Natural killer cell treated with Interleukin-12 subunit alpha and Interleukin-12 subunit beta and Interleukin-15 and Interleukin-18, amount 100 ng/mL, for 72 hours (primary cell): Measurements from ENCODE around the gene WBP1L. TPM values are rescaled to one million over a fixed set of nuclear protein-coding genes. Genes with fewer than 3 reads are reported as not detected.

Experiments
- ATAC-seq, 2 donors: fragments of 150-1000 bp; cut with Tn5 transposase in 1 of 2; sonication (Bioruptor Pico), chemical (Tn5 transposase) in 1 of 2; 2 replicates each; pipeline ENCODE4 v1.10.0; 2021
- DNase-seq: peaks from one replicate; pipeline ENCODE4 v3.0.0; 2022; ENCODE audit warnings: low spot score
- H3K27ac Mint-ChIP-seq, 2 donors: 1 replicate in 1 of 2; 2 replicates in 1 of 2; pipeline ENCODE4 v1.8.0; 2022; ENCODE audit warnings: mixed read lengths in 2 of 2, mild to moderate bottlenecking in 1 of 2, moderate library complexity in 1 of 2
- H3K27me3 Mint-ChIP-seq, 2 donors: 1 replicate in 1 of 2; 2 replicates in 1 of 2; pipeline ENCODE4 v1.8.0; 2022; ENCODE audit warnings: mixed read lengths in 2 of 2
- H3K36me3 Mint-ChIP-seq: one replicate; pipeline ENCODE4 v1.8.0; 2022; ENCODE audit warnings: mixed read lengths
- H3K4me1 Mint-ChIP-seq, 2 donors: 1 replicate in 1 of 2; 2 replicates in 1 of 2; pipeline ENCODE4 v1.8.0; 2022; ENCODE audit warnings: low read depth in 2 of 2, mixed read lengths in 2 of 2, mild to moderate bottlenecking in 1 of 2
- H3K4me3 Mint-ChIP-seq: one replicate; pipeline ENCODE4 v1.8.0; 2022; ENCODE audit warnings: mixed read lengths
- H3K9me3 Mint-ChIP-seq: 2 replicates; pipeline ENCODE4 v1.8.0; 2022; ENCODE audit warnings: mixed read lengths
- total RNA-seq, 2 donors: library from RNA; stranded (reverse); gene quantifications; one replicate each; pipeline ENCODE4 v1.2.3, GENCODE V29; 2022

WBP1L gene
- total RNA-seq, 2 donors from 2014 or later, result 21.0 to 33.1 TPM

GRCh38 chr10:102801978-102802377 is 58.2 kb downstream of the WBP1L start:
- H3K4me3 Mint-ChIP-seq, result peak overlapping the region; percentile 50
- no peaks in the 10 kb centered on the region for H3K27me3 Mint-ChIP-seq
- no peaks in the 10 kb centered on the region for H3K9me3 Mint-ChIP-seq
- no peak for DNase-seq
- peaks cover 30 to 35% of the 10 kb centered on the region in 2 donors for H3K4me1 Mint-ChIP-seq
- peaks cover 5% of the 10 kb centered on the region for H3K36me3 Mint-ChIP-seq
- H3K27ac Mint-ChIP-seq, result peak overlapping the region; percentile 75 to 87
- no peak for ATAC-seq

- DNase-seq (no peak), ATAC-seq (peak; percentile 83 to 91)
- Mint-ChIP-seq H3K36me3 (peaks cover 5% of the 10 kb centered on the region), H3K4me1 (peaks cover 27 to 29% of the 10 kb centered on the region in 2 donors), H3K27me3 (no peaks in the 10 kb centered on the region), H3K9me3 (no peaks in the 10 kb centered on the region), H3K4me3 (peak overlapping the region; percentile 30), H3K27ac (peak overlapping the region; percentile 75 to 87)
These were observed 59.3 kb downstream of the WBP1L start for GRCh38 chr10:102802920-102803534.

GRCh38 chr10:102804382-102805055 is 60.8 kb downstream of the WBP1L start:
- no peak overlapping the region for H3K4me3 Mint-ChIP-seq
- ATAC-seq (no peak), DNase-seq (no peak)
- peak overlapping the region; percentile 20 to 65 for H3K27ac Mint-ChIP-seq
- H3K4me1 Mint-ChIP-seq, result peaks cover 27 to 28% of the 10 kb centered on the region in 2 donors
- no peaks in the 10 kb centered on the region for H3K27me3 Mint-ChIP-seq
- H3K36me3 Mint-ChIP-seq, result peaks cover 5% of the 10 kb centered on the region
- H3K9me3 Mint-ChIP-seq, result no peaks in the 10 kb centered on the region

DNA sequence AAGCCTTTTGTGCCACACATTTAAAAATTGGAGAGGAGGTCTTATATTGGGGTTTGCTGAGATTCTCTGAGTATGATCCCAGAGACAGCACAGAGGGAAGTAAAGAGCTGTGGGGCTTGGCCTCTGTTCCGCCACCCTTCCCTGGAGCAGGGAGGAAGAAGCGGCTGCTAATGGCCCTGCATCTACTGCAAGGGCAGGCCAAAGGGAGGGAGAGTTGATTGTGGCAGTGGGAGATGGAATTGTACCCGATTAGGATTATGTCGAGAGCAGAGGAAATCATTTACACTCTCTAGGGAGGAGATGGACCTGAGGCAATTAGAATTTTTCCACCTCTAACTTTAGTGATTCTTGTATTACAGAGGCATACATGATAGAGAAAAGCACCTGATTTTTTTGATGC is 64.6 kb downstream of the WBP1L start:
- Mint-ChIP-seq H3K4me1 (peaks cover 19 to 28% of the 10 kb centered on the region in 2 donors), H3K36me3 (peaks cover 5% of the 10 kb centered on the region), H3K27me3 (no peaks in the 10 kb centered on the region), H3K27ac (peak overlapping the region in 1 of 2 donors; percentile 7), H3K4me3 (no peak overlapping the region), H3K9me3 (no peaks in the 10 kb centered on the region)
- ATAC-seq (no peak), DNase-seq (no peak)

GRCh38 chr10:102811346-102811745 is 67.6 kb downstream of the WBP1L start:
- Mint-ChIP-seq H3K27me3 (no peaks in the 10 kb centered on the region), H3K27ac (no peak overlapping the region), H3K9me3 (no peaks in the 10 kb centered on the region), H3K4me3 (no peak overlapping the region), H3K4me1 (peaks cover 26 to 43% of the 10 kb centered on the region in 2 donors), H3K36me3 (no peaks in the 10 kb centered on the region)
- DNase-seq, result no peak
- ATAC-seq, result no peak

GRCh38 chr10:102812231-102812876 is 68.6 kb downstream of the WBP1L start:
- H3K27me3 Mint-ChIP-seq, result no peaks in the 10 kb centered on the region
- H3K4me1 Mint-ChIP-seq, result peaks cover 26 to 41% of the 10 kb centered on the region in 2 donors
- H3K9me3 Mint-ChIP-seq, result no peaks in the 10 kb centered on the region
- ATAC-seq (peak; percentile 47 to 52), DNase-seq (no peak)
- H3K27ac Mint-ChIP-seq, result peak overlapping the region; percentile 67 to 81
- peak overlapping the region; percentile 47 for H3K4me3 Mint-ChIP-seq
- no peaks in the 10 kb centered on the region for H3K36me3 Mint-ChIP-seq

DNA sequence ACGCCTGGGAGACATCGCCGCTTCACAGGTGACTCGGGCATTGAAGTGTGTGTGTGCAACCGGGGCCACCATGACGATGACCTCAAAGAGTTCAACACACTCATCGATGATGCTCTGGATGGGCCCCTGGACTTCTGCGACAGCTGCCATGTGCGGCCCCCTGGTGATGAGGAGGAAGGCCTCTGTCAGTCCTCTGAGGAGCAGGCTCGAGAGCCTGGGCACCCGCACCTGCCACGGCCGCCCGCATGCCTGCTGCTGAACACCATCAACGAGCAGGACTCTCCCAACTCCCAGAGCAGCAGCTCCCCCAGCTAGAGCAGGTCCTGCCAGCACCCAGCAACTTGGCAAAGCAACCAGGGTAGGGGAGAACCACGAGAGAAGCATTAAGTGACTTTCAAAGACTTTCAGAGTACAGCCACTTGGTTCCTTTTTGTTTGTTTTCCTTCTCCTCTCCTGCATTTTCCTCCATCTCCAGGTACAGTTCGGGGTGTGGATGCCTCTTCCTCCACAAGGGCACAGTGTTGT is 69.3 kb downstream of the WBP1L start:
- no peaks in the 10 kb centered on the region for H3K9me3 Mint-ChIP-seq
- peak overlapping the region in 1 of 2 donors; percentile 81 for H3K27ac Mint-ChIP-seq
- ATAC-seq, result no peak
- no peak overlapping the region for H3K4me3 Mint-ChIP-seq
- no peak for DNase-seq
- H3K27me3 Mint-ChIP-seq, result no peaks in the 10 kb centered on the region
- no peaks in the 10 kb centered on the region for H3K36me3 Mint-ChIP-seq
- peaks cover 26 to 43% of the 10 kb centered on the region in 2 donors for H3K4me1 Mint-ChIP-seq

- DNase-seq (no peak), ATAC-seq (peak; percentile 47 to 64)
- H3K4me1 Mint-ChIP-seq, result peaks cover 26 to 43% of the 10 kb centered on the region in 2 donors
- peak overlapping the region; percentile 27 for H3K4me3 Mint-ChIP-seq
- H3K36me3 Mint-ChIP-seq, result no peaks in the 10 kb centered on the region
- H3K27ac Mint-ChIP-seq, result peak overlapping the region; percentile 37 to 56
- H3K27me3 Mint-ChIP-seq, result no peaks in the 10 kb centered on the region
- no peaks in the 10 kb centered on the region for H3K9me3 Mint-ChIP-seq
These were observed 70.1 kb downstream of the WBP1L start for GRCh38 chr10:102813734-102814452.

DNA sequence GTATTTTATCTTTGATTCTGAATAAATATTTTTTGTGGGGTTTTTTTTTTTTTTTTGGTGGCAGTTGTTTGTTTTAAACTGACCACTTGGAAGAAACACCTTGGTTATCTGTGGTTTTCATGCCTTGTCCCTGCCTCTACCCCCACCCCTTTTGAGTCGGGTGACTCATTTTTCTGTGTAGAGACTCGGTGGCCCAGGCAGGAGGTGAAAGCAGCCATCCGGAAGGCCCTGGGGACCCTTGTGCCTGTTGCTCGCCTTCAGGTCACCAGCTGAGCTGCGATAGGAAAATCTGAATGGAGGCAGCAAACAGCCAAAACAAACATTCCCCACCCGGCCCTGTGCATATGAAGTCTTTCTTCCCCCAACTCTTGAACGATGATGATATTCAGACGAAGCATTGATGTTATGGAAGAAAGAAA is 70.7 kb downstream of the WBP1L start:
- Mint-ChIP-seq H3K27ac (peak overlapping the region; percentile 37 to 56), H3K4me3 (peak overlapping the region; percentile 27), H3K9me3 (no peaks in the 10 kb centered on the region)

DNA sequence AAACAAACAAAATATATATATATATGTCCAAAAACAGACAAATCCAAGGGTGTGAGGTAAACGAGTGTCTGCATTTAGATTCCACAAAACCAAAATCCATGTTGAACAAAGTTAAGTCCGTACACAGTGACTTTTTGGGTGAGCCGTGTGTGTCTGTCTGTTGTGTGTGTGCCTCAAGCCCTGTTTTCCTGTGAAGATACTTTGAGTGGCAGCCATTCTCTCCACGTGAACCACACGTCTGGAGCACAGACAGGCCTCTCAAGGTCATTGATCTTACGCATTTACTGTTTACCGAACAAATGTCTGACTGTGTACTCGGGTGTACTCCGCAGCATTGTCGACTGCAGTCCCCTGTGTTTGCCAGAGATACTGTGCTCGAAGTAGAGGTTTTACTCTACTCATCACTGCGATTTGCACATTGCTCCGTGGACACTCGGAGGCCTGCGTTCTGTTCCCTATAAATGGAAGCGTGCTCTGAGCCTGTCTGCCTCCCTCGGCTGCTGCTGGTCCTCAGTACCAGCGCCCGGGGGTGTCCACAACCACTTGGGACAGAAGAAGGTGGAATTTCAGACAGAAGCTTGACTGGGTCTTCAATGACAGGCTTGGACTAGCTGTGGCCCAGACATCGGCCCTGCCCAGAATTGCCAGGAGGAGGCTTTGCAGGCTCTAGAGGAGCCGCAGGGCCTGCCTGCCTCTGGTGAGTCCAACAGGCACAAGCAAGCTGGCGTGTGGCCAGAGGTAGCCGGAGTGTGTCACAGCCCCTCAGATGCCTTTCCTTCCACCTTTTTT is 71.3 kb downstream of the WBP1L start:
- Mint-ChIP-seq H3K27ac (peak overlapping the region; percentile 66 to 85), H3K27me3 (no peaks in the 10 kb centered on the region), H3K36me3 (no peaks in the 10 kb centered on the region), H3K9me3 (no peaks in the 10 kb centered on the region), H3K4me3 (no peak overlapping the region), H3K4me1 (peaks cover 26 to 43% of the 10 kb centered on the region in 2 donors)
- no peak for ATAC-seq
- no peak for DNase-seq

More for the DNA sequence above, 70.7 kb downstream of the WBP1L start:
- H3K36me3 Mint-ChIP-seq, result no peaks in the 10 kb centered on the region
- H3K4me1 Mint-ChIP-seq, result peaks cover 26 to 43% of the 10 kb centered on the region in 2 donors
- DNase-seq, result peak; percentile 68
- no peaks in the 10 kb centered on the region for H3K27me3 Mint-ChIP-seq
- ATAC-seq, result peak; percentile 71 to 72

DNA sequence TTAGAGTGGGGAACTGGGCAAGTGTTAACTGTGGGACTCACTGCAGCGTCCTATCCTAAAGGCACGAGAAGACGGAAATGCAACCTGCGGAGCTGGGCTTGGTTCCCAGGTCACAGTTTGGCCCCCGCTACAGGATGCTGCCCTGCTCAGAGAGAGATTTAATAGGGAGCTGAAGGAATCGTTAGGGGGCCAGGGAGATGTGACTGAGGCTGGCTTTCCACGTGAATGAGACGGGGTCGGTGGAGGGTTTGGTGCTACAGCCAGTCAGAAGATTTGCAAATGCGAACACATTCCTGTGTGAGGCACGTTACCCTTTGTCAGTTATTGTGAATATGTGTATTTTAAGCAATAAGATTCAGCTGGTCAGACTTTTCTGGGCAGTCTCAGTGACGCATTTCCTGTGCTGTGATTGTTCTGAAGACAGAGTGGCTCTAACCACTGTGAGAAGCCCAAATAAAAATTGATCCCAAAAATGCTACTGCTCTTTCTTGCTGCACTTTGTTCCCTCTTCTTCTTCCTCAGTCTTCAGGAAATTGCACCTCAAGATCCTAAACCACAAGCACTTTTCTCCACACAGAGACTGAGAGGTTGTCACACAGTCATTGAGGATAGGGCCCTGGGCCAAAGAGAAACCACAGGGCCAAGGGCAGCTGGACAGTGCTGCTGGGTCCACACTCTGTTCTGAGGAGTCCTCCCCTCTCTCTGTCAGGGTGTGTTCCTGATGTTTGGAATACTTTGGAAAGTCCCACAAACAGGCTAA is 72.2 kb downstream of the WBP1L start:
- DNase-seq, result no peak
- no peak for ATAC-seq
- peak overlapping the region; percentile 66 to 85 for H3K27ac Mint-ChIP-seq
- no peaks in the 10 kb centered on the region for H3K27me3 Mint-ChIP-seq
- peak overlapping the region; percentile 40 for H3K4me3 Mint-ChIP-seq
- no peaks in the 10 kb centered on the region for H3K9me3 Mint-ChIP-seq
- no peaks in the 10 kb centered on the region for H3K36me3 Mint-ChIP-seq
- H3K4me1 Mint-ChIP-seq, result peaks cover 26 to 43% of the 10 kb centered on the region in 2 donors

- Mint-ChIP-seq H3K27ac (no peak overlapping the region), H3K9me3 (no peaks in the 10 kb centered on the region)
These were observed 73.4 kb downstream of the WBP1L start for GRCh38 chr10:102817175-102817574.

More at GRCh38 chr10:102817175-102817574, 73.4 kb downstream of the WBP1L start:
- DNase-seq, result no peak
- no peak overlapping the region for H3K4me3 Mint-ChIP-seq
- no peaks in the 10 kb centered on the region for H3K36me3 Mint-ChIP-seq
- H3K4me1 Mint-ChIP-seq, result peaks cover 21 to 38% of the 10 kb centered on the region in 2 donors
- no peak for ATAC-seq
- no peaks in the 10 kb centered on the region for H3K27me3 Mint-ChIP-seq
